Non-pigmented ciliary epithelial cell (primary cell): ENCODE data around the gene NSUN2.

Experiments used
- DNase-seq: peaks from one replicate; pipeline ENCODE4 v3.0.0-alpha.2; 2010; ENCODE audit warnings: low read depth

Gene NSUN2

GRCh38 chr5:6644794-6645241 is 12.0 kb upstream of the NSUN2 start:
- no peak for DNase-seq

- no peak for DNase-seq
These were observed 9.8 kb upstream of the NSUN2 start for GRCh38 chr5:6642655-6643054.

GRCh38 chr5:6638236-6638635 is 5.4 kb upstream of the NSUN2 start:
- no peak for DNase-seq

- DNase-seq = no peak
These were observed 4.7 kb upstream of the NSUN2 start for GRCh38 chr5:6637590-6637989.

GRCh38 chr5:6637022-6637421 is 4.2 kb upstream of the NSUN2 start:
- DNase-seq = no peak

GRCh38 chr5:6636293-6636692 is 3.4 kb upstream of the NSUN2 start:
- no peak for DNase-seq

GRCh38 chr5:6634788-6635430 is 2.1 kb upstream of the NSUN2 start:
- DNase-seq = no peak

- DNase-seq = no peak
These were observed 1.5 kb upstream of the NSUN2 start for GRCh38 chr5:6634306-6634705.

- DNase-seq = no peak
These were observed 813 bp upstream of the NSUN2 start for GRCh38 chr5:6633469-6634245.

- DNase-seq = no peak
These were observed 438 bp downstream of the NSUN2 start for GRCh38 chr5:6632324-6632887.

- DNase-seq = no peak
These were observed 1.4 kb downstream of the NSUN2 start for GRCh38 chr5:6631441-6631840.

GRCh38 chr5:6626508-6626907 is 6.3 kb downstream of the NSUN2 start:
- no peak for DNase-seq

GRCh38 chr5:6623941-6624340 is 8.9 kb downstream of the NSUN2 start:
- DNase-seq = no peak

GRCh38 chr5:6623228-6623627 is 9.6 kb downstream of the NSUN2 start:
- DNase-seq = no peak

GRCh38 chr5:6616632-6617031 is 16.2 kb downstream of the NSUN2 start:
- DNase-seq = no peak

- no peak for DNase-seq
These were observed 17.6 kb downstream of the NSUN2 start for GRCh38 chr5:6615034-6615815.

GRCh38 chr5:6611334-6612256 is 21.2 kb downstream of the NSUN2 start:
- no peak for DNase-seq

GRCh38 chr5:6608016-6608415 is 24.8 kb downstream of the NSUN2 start:
- DNase-seq = no peak

GRCh38 chr5:6607559-6607936 is 25.3 kb downstream of the NSUN2 start:
- DNase-seq = no peak

- DNase-seq = no peak
These were observed 25.8 kb downstream of the NSUN2 start for GRCh38 chr5:6606884-6607558.

GRCh38 chr5:6604946-6605345 is 27.9 kb downstream of the NSUN2 start:
- DNase-seq = no peak
